Measurements from ENCODE around the gene SPATA21. TPM values are rescaled to one million over a fixed set of nuclear protein-coding genes. Genes with fewer than 3 reads are reported as not detected.
"Not testable (repeated sequence)": the region's sequence is repeated elsewhere in the genome, so short reads cannot be mapped to it uniquely, and the experiment has no call there.

SPATA21 gene
- total RNA-seq, 1 experiment from 2014 or later = not detected

DNA sequence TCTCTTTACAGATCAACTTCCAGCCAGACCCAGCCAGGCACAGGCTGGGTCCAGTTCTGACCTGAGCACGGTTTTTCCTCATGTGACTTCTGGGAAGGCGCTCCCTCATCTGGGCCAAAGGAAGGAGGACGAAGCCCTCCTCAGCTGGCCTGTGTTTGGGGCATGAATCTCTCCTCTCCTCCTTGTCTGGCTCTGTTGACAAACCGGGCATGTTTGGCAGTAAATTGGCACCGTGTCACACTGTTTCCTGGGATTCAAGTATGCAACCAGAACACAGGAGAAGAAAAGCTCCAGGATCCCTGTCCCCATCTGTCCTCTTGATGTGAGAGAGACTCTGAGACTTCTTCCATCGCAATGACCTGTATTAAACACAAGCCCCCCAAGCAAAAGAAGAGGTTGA is 21.6 kb upstream of the SPATA21 start:
- Mint-ChIP-seq H3K4me1 (peaks cover 3 to 7% of the 10 kb centered on the region in 2 experiments; a peak in 2 of 4 replicates), H3K4me3 (no peak overlapping the region), H3K9me3 (no peaks in the 10 kb centered on the region), H3K27ac (peak overlapping the region in 2 of 3 experiments; percentile 34 to 35; a peak in 1 of 7 replicates), H3K27me3 (ENCODE audit: low read depth) (no peaks in the 10 kb centered on the region), H3K36me3 (ENCODE audit: insufficient read depth in 1 of 3, low read depth in 3 of 3) (peaks cover 16 to 62% (median 47%) of the 10 kb centered on the region in 3 experiments)
- DNase-seq = no peak
- Histone ChIP-seq H2AK5ac (ENCODE audit: insufficient read length, low read length) (no peak overlapping the region), H2BK5ac (ENCODE audit: insufficient read length, low read length) (no peak overlapping the region), H3K4ac (ENCODE audit: low read depth, low read length) (no peak overlapping the region), H4K91ac (ENCODE audit: insufficient read length, low read depth, low read length) (no peak overlapping the region), H3K23me2 (ENCODE audit: insufficient read length, low read depth, low read length, poor library complexity, severe bottlenecking) (no peaks in the 10 kb centered on the region), H4K20me1 (ENCODE audit: control insufficient read depth, insufficient read depth, insufficient read length) (no peaks in the 10 kb centered on the region), H2BK120ac (ENCODE audit: low read depth, low read length, poor library complexity, severe bottlenecking) (no peak overlapping the region), H4K5ac (ENCODE audit: insufficient read length, low read depth, low read length) (no peak overlapping the region), H2BK20ac (ENCODE audit: low read depth, low read length, poor library complexity, severe bottlenecking) (no peak overlapping the region), H3K18ac (ENCODE audit: insufficient read length, low read depth, low read length) (no peak overlapping the region), H3K56ac (ENCODE audit: insufficient read length, low read depth, low read length) (no peak overlapping the region), H3K4me2 (ENCODE audit: insufficient read depth, insufficient read length, low read length) (no peak overlapping the region), H2AFZ (ENCODE audit: low read length) (no peak overlapping the region), H3T11ph (ENCODE audit: low read length) (no peak overlapping the region), H2BK12ac (ENCODE audit: insufficient read length, low read depth, low read length) (no peak overlapping the region), H3K23ac (ENCODE audit: insufficient read length, low read depth, low read length) (no peak overlapping the region), H3K9ac (ENCODE audit: extremely low read depth, insufficient read length, low read length) (no peak overlapping the region), H3K4me1 (ENCODE audit: insufficient read depth, low read length) (no peaks in the 10 kb centered on the region), H2BK15ac (ENCODE audit: low read depth, low read length) (no peak overlapping the region), H3K79me2 (ENCODE audit: insufficient read depth, low read length) (no peaks in the 10 kb centered on the region), H4K8ac (replicated peaks; ENCODE audit: insufficient read length, low read depth, low read length) (no peak overlapping the region), H3K27me3 (ENCODE audit: insufficient read depth, low read length) (no peaks in the 10 kb centered on the region), H3K27ac (ENCODE audit: insufficient read length, low read depth, low read length) (no peak overlapping the region), H3K79me1 (ENCODE audit: insufficient read depth, low read depth, low read length, poor library complexity, severe bottlenecking) (no peaks in the 10 kb centered on the region), H3K9me3 (ENCODE audit: control insufficient read depth, low read depth, low read length) (no peaks in the 10 kb centered on the region), H3K14ac (ENCODE audit: insufficient read depth, low read length) (no peak overlapping the region)
- WGBS (ENCODE audit: extremely low coverage, insufficient read length, low lambda C conversion rate) = no CpG with 5 or more reads among the region's 6 CpGs
- TF ChIP-seq, protein P1, sequence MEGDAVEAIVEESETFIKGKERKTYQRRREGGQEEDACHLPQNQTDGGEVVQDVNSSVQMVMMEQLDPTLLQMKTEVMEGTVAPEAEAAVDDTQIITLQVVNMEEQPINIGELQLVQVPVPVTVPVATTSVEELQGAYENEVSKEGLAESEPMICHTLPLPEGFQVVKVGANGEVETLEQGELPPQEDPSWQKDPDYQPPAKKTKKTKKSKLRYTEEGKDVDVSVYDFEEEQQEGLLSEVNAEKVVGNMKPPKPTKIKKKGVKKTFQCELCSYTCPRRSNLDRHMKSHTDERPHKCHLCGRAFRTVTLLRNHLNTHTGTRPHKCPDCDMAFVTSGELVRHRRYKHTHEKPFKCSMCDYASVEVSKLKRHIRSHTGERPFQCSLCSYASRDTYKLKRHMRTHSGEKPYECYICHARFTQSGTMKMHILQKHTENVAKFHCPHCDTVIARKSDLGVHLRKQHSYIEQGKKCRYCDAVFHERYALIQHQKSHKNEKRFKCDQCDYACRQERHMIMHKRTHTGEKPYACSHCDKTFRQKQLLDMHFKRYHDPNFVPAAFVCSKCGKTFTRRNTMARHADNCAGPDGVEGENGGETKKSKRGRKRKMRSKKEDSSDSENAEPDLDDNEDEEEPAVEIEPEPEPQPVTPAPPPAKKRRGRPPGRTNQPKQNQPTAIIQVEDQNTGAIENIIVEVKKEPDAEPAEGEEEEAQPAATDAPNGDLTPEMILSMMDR (conservative IDR thresholded peaks at IDR 0.05) = no peak

- not testable (repeated sequence) for H3K56ac ChIP-seq (ENCODE audit: insufficient read length, low read depth, low read length); H4K5ac ChIP-seq (ENCODE audit: insufficient read length, low read depth, low read length); H2BK20ac ChIP-seq (ENCODE audit: low read depth, low read length, poor library complexity, severe bottlenecking); H3K23ac ChIP-seq (ENCODE audit: insufficient read length, low read depth, low read length); DNase-seq; H3K79me1 ChIP-seq (ENCODE audit: insufficient read depth, low read depth, low read length, poor library complexity, severe bottlenecking); H3K27me3 ChIP-seq (ENCODE audit: insufficient read depth, low read length); H3K27ac ChIP-seq (ENCODE audit: insufficient read length, low read depth, low read length); H3K14ac ChIP-seq (ENCODE audit: insufficient read depth, low read length); H2BK5ac ChIP-seq (ENCODE audit: insufficient read length, low read length); H2BK12ac ChIP-seq (ENCODE audit: insufficient read length, low read depth, low read length); H2BK120ac ChIP-seq (ENCODE audit: low read depth, low read length, poor library complexity, severe bottlenecking); H3K4me1 ChIP-seq (ENCODE audit: insufficient read depth, low read length); H2AK5ac ChIP-seq (ENCODE audit: insufficient read length, low read length); H3K4me3 Mint-ChIP-seq; H3K9ac ChIP-seq (ENCODE audit: extremely low read depth, insufficient read length, low read length); H4K8ac ChIP-seq (replicated peaks; ENCODE audit: insufficient read length, low read depth, low read length); H2BK15ac ChIP-seq (ENCODE audit: low read depth, low read length); H3K4me1 Mint-ChIP-seq; H4K91ac ChIP-seq (ENCODE audit: insufficient read length, low read depth, low read length); H3K27ac Mint-ChIP-seq; H3K9me3 Mint-ChIP-seq; H3K27me3 Mint-ChIP-seq (ENCODE audit: low read depth); H3K18ac ChIP-seq (ENCODE audit: insufficient read length, low read depth, low read length); H3K4me2 ChIP-seq (ENCODE audit: insufficient read depth, insufficient read length, low read length); H4K20me1 ChIP-seq (ENCODE audit: control insufficient read depth, insufficient read depth, insufficient read length); H3K4ac ChIP-seq (ENCODE audit: low read depth, low read length); H3K79me2 ChIP-seq (ENCODE audit: insufficient read depth, low read length); H2AFZ ChIP-seq (ENCODE audit: low read length); H3T11ph ChIP-seq (ENCODE audit: low read length); H3K23me2 ChIP-seq (ENCODE audit: insufficient read length, low read depth, low read length, poor library complexity, severe bottlenecking); H3K9me3 ChIP-seq (ENCODE audit: control insufficient read depth, low read depth, low read length)
- peaks cover 18 to 74% (median 59%) of the 10 kb centered on the region in 3 experiments for H3K36me3 Mint-ChIP-seq (ENCODE audit: insufficient read depth in 1 of 3, low read depth in 3 of 3)
- no CpG with 5 or more reads among the region's 10 CpGs for WGBS (ENCODE audit: extremely low coverage, insufficient read length, low lambda C conversion rate)
These were observed 18.9 kb upstream of the SPATA21 start for GRCh38 chr1:16456151-16456550.
